ENCODE results near the gene DENND4A. TPM values are rescaled to one million over a fixed set of nuclear protein-coding genes. Genes with fewer than 3 reads are reported as not detected.

DENND4A gene
- total RNA-seq, 1 experiment from 2014 or later, result 5.9 TPM

Other genes starting within 250 kb of the DENND4A start
- gene INTS14, start 181.2 kb downstream of the DENND4A start, total RNA-seq (2014; rRNA removed; shearing (Covaris generic); ENCODE audit: low replicate concordance), result 9.3 and 38.2 TPM in 2 replicates
- gene SLC24A1, start 170.4 kb downstream of the DENND4A start, total RNA-seq (2014; rRNA removed; shearing (Covaris generic); ENCODE audit: low replicate concordance), result 7.8 and 15.7 TPM in 2 replicates
- gene RAB11A, start 77.2 kb upstream of the DENND4A start, total RNA-seq (2014; rRNA removed; shearing (Covaris generic); ENCODE audit: low replicate concordance), result 231 and 296 TPM in 2 replicates

Measured in Caki2 (cell line).